GM18517 (cell line): ENCODE measurements around the gene RIMBP2.

Experiments
- ATAC-seq: cut with Tn5 transposase; IDR thresholded peaks from one replicate; pipeline ENCODE4 v1.9.1; 2021; ENCODE audit warnings: mild to moderate bottlenecking, moderate library complexity; ENCODE audit not compliant: unreplicated experiment

The RIMBP2 gene

GRCh38 chr12:130454296-130454695 is 261.8 kb downstream of the RIMBP2 start:
- no peak for ATAC-seq

DNA sequence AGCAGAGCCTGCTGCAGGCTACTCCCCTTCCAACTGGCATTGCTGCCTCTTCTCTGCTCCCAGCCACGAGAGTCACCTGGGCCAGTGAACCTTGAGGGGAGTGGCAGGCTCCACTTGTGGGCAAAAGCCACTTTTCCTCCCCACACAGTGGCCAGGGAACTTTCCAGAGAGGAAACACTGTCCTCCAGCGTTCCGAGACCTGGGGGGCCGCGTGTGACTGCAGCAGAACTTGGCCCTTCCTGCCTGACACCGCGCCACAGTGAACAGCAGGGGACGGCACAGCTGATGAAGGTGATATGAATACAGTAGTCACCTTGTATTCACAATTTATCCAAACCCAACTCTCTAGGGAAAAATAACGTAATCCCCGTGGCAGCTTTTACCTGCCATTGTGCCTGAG is 263.6 kb downstream of the RIMBP2 start:
- ATAC-seq: no peak

DNA sequence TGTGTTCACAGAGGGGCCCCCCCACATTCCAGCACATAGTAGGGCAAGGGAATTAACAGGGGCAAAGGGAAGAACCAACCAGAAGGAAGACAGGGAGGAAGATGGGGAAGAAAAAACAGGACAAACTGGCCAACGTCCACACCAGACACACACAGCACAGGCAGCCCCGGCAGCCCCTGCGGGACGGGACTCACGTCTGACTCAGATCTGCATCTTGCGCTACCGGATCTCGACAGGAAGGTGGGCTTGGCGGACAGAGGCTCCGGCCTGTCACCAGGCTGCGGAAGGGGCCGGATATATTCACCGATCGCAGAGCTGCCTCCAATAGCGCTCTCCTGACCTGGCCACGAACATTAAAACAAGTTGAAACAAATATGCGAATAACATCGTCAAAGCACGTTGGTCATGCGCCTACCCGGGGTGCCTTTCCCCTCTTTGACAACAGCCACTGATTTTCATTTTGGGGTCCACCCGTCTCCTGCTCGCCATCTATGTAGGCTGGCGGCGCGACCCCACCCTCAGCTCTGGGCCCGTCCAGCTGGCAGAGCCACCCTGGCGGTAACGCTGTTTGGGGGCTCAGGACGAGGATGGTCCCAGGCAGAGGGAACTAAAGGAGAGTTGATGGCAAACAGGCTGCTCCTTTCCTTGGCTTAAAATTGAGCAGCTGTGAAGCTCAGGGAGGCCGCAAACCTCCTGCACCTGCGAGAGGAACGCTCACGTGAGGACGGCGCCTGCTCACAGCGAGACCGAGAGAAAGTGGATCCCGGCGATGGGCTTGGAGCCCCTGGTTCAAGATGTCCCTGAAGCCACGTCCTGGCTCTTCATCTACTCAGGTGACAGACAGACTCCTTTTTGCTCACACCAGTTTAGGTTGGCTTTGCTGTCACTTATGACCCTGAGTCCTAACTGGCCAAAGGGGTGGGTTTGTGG is 264.8 kb downstream of the RIMBP2 start:
- no peak for ATAC-seq

GRCh38 chr12:130449291-130449690 is 266.8 kb downstream of the RIMBP2 start:
- ATAC-seq: no peak

GRCh38 chr12:130448044-130448821 is 267.9 kb downstream of the RIMBP2 start:
- ATAC-seq: no peak

DNA sequence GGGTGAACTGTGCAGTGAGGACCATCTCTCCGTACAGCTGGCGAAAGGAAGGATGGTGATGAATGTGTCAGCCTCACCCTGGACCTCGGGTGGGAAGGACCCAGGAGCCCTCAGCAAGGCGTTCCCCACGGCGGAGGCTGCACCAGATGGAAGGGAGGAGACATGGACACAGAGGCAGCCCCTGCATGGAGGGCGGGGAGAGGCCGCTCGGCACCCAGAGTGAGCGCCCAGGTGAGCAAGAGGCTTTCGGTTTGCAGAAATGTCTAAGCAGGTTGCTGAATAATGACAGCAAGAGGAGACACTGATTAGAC is 268.5 kb downstream of the RIMBP2 start:
- ATAC-seq: no peak

DNA sequence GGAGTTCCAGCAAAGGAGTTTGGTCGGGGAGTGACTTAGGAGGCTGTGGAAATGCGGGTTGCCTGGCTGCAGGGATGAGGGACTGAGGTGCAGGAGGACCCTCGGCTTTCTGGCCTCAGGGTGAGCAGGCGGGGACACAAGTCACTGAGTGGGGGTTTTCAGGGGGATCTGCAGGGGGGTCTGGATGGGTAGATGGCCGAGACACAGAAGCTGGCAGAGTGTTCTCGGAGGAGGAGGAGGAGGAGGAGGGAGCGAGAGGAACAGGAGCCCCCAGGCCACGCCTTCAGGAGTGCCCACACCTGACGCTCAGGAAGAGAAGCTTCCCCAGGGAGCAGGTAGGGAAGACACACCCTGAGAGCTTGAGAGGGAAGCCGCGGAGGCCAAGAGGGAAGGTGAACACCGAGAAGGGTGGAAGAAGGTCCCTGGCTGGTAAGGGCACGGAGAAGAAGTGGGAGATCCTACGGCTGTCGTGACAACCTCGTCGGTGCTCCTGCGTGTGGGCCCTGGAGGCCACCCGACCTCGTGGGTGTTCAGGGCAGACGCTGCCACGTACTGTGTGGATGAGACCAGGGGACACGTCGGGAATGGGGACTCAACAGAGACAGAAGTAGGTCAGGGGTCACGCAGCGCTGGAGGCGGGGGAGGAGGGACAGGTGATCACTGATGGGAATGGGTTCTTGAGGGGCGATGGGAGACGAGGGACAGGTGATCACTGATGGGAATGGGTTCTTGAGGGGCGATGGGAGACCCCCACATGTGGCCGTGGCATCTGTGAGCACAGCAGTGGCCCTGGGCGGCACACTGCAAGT is 269.0 kb downstream of the RIMBP2 start:
- ATAC-seq: no peak

DNA sequence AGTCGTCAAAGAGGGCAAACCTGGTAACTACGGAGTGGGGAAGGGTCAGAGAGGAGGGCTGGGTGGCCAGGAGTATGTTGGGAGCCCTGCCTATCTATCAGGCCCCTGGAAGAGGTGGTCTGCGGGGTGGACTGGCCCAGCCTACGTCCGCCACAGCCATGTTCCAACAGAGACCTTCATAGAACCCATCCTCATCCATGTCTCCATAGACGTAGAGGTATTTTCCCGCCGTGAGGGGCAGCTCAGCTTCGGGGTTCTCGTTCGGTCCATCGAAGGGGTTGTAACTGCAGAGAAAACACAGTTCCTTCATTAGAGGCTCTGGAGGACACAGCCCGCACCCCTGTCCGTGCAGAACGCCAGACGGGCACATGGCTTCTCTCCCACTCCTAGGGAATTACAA is 271.1 kb downstream of the RIMBP2 start:
- no peak for ATAC-seq

GRCh38 chr12:130444061-130444460 is 272.0 kb downstream of the RIMBP2 start:
- ATAC-seq: no peak

- no peak for ATAC-seq
Observed at GRCh38 chr12:130441771-130442760, 274.0 kb downstream of the RIMBP2 start.

GRCh38 chr12:130440411-130441080 is 275.6 kb downstream of the RIMBP2 start:
- ATAC-seq: no peak

DNA sequence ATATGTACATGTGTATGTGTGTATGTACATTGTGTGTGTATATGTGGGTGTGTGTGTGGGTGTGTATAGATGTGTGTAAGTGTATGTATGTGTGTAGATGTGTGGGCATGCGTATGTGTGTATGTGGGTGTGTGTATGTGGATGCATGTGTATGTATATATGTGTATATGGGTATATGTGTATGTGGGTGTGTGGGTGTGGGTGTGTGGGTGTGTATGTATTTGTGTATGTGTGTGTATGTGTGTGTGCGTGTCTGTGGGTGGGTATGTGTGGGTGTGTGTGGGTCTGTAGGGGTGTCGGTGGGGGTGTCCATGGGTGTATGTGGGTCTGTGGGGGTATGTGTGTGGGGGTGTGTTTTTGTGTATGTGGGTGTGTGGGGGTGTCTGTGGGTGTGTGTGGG is 276.8 kb downstream of the RIMBP2 start:
- ATAC-seq: no peak

DNA sequence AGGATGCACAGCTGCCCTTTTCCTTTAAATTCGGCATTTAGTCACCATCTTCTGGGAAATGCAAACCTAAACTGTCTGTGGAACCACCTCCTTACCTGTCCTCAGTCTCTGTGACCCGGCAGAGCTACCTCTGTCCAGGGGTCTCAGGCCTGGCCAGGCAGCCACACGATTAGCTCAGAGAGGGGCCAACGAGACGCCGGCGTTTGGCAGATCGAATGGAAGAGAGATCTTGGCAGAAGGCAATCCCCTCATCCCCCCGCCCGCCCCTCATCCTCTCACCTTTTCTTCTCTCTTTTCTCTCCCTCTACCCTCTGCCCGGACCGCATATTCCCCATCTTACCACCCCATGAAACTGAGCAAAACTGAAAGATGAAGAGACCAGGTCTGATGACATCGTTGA is 277.4 kb downstream of the RIMBP2 start:
- no peak for ATAC-seq

DNA sequence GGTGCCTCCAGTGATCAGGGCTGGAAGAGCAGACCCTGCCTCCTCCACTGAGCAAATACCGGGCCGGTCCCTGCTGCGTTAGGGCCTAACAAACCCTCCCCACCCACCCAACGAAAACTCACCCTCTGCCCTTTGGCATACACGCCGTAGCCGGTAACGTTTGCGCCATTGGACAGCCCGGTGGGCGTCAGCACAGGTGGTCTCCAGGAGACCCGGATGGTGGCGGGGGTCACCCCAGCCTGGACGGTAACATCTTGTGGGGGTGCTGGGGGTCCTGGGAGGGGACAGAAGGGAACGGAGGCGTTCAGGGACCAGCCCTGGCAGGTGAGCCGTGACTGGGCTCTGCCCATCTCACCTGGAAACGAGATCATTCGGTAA is 277.9 kb downstream of the RIMBP2 start:
- ATAC-seq: no peak

- no peak for ATAC-seq
Observed at GRCh38 chr12:130437555-130438242, 278.4 kb downstream of the RIMBP2 start.

DNA sequence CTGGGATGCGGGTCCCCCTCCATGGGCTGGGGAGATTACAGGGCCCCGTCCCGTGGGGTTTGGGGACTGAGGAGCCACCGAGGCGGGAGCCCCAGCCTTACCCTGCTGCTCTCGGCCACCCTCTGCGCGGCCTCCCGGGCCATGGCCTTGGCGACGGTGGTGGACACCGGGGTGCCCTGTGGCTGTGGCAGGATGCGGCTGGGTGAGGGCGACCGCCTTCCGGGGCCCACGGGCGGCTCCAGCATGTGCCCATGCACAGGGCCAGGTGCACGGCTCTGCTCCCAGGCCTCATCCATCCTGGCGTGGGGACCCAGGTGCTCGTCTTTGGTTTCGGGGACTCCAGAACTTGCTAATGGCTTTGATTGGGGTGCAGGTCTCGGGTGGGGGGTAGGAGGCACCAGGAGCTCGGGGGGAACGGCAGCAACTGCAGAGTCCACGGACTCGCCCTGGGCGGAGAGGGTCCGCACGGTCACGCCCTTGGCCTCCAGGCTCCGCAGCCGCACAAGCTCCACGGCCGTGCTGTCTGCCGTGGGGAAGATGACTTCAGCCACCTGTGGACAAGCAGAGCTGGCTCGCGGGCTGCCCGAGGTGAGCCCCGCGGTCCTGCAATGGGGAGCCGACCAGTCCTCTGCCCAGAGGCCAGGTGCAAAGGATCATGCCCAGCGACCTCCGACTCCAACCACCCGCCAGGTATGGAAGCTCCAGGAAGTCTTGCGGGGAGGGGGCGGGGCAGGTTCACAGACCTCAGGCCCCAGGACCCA is 279.2 kb downstream of the RIMBP2 start:
- ATAC-seq: no peak

GRCh38 chr12:130435826-130436225 is 280.3 kb downstream of the RIMBP2 start:
- ATAC-seq: no peak

- ATAC-seq: no peak
Observed at GRCh38 chr12:130435331-130435730, 280.8 kb downstream of the RIMBP2 start.
